ENCODE results near the gene CHCHD2.
"Not testable (repeated sequence)": the region's sequence is repeated elsewhere in the genome, so short reads cannot be mapped to it uniquely, and the experiment has no call there.

Gene CHCHD2

DNA sequence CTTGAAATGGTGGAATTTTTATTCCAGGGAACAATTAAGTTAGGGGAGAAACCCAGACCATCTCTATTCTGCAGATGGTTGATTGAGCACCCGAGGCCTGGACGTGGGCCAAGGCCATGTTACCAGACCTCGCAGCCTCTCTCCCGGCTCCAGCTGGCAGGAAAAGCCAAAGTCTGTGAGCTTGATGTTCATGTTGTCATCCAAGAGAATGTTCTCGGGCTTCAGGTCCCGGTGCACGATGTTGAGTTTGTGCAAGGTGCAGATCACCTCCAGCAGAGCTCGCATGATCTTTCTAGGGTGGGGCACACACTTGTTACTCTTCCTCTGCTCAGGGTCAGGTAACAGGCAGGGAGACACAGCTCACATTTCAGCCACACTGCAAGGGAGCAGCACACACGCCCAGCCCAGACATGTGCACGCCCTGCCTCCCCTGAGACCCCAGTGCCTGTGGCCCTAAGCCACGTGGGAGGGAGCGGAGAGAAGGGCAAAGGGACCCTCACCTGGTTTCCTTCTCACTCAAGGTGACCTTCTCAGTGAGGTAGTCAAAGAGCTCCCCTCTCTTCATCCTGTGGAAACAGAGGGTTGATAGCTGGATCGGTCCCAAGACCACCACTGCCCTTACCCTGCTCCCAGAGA lies 23.0 kb downstream of the CHCHD2 start:
- no peak for DNase-seq (ENCODE audit: low read depth)

DNA sequence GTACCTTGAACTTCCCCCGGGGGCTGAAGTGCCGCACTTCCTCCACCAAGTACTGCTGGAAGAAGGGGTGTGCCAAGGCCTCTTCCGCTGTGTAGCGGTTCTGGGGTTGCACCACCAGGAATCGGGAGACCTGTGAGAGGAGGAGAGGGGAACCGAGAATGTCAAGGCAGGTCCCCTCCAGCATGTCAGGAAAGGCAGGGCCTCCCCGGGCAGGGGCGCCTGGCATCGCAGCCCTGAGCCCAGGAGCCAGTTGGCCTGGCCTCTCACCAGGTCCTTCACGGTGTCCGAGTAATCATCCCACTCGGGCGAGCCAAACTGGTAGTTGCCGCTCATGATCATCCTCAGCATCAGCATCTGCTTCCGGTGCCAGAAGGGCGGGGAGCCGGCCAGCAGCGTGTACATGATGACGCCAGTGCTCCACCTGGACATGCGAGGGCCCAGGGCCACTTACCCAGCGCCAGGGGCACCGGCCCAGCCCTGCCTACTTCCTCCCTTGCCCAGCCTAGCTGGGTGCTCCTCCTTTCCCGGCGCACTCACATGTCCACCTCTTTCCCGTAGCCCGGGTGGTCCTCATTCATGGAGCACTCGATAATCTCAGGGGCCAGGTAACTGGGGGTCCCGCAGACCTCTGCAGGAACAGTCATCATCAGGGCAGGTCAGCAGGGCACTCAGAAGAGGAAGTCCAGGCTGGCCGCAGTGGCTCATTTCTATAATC lies 24.5 kb downstream of the CHCHD2 start:
- DNase-seq (ENCODE audit: low read depth): no peak

DNA sequence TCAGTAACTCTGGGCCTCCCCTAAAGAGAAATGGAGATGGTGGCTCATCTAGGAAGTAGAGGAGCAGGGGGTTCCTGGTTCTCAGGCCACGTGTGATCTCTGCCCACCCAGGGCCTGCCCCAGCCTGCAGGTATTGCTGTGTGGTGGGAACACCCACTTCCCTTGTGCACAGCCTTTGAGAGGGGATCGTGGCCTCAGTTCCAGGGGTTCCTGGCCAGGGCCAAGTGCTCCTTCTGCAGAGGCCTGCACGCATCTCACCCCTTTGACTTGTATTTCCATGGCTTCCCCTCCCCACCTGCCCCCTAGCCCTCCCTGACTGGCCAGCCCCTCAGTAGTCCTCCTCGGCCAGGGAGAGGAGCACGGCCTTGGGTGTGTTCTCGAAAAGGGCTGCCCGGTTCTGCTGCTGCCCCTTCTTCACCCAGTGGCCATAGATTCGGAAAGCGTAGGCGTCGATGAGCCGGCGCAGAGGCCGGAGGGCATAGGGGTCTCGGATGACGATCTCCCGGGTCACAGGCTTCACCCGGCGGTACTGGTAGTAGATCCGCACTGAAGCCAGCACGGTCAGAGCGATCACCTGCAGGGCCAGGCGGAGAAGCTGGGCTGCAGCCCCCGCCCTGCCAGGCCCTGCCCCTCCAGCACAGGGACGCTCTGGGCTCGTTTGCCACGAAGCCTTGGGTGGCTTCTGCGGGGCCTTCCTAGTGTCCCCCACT lies 25.4 kb downstream of the CHCHD2 start:
- not testable (repeated sequence) for DNase-seq (ENCODE audit: low read depth)

DNA sequence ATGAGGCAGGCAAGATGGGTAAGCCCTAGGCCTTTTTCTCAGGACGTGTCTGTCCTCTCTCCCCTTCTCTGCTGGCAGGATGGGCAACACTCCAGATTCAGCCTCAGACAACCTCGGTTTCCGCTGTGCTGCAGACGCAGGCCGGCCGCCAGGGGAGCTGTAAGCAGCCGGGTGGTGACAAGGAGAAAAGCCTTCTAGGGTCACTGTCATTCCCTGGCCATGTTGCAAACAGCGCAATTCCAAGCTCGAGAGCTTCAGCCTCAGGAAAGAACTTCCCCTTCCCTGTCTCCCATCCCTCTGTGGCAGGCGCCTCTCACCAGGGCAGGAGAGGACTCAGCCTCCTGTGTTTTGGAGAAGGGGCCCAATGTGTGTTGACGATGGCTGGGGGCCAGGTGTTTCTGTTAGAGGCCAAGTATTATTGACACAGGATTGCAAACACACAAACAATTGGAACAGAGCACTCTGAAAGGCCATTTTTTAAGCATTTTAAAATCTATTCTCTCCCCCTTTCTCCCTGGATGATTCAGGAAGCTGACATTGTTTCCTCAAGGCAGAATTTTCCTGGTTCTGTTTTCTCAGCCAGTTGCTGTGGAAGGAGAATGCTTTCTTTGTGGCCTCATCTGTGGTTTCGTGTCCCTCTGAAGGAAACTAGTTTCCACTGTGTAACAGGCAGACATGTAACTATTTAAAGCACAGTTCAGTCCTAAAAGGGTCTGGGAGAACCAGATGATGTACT lies 26.7 kb downstream of the CHCHD2 start:
- no peak for DNase-seq (ENCODE audit: low read depth)

DNA sequence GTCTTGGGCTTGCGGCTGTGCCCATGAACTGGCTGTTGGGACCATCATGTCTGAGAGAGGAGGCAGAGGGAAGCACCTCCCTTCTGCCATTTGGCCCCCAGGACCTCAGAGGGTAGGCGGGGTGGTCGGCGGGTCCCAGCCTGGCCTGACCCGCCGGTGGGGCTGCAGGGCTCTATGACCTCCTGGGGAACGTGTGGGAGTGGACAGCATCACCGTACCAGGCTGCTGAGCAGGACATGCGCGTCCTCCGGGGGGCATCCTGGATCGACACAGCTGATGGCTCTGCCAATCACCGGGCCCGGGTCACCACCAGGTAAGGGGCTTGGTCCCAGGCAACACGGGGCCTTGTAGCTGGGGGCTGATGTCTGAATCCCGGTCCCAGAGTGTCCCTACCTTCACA lies 28.1 kb downstream of the CHCHD2 start:
- no peak for DNase-seq (ENCODE audit: low read depth)

DNA sequence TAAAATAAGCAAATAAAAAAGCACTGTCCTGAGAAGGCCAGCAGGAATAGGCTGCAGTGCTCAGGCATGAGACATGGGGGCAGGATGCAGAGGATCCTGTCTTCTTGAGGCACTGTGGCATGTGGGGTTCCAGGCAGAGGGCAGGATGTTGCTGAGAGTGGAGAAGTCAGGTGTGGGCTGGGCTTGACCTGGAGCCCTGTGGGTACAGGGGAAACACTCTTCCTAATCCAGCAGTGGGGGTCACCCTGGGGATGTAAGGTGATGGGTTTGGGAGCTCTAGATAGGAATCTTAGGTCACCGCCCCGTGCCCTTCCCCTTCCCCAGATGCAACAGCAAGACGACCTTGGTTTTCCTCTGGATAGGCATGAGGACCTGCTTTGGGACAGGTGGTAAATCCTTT lies 28.6 kb downstream of the CHCHD2 start:
- no peak for DNase-seq (ENCODE audit: low read depth)

DNA sequence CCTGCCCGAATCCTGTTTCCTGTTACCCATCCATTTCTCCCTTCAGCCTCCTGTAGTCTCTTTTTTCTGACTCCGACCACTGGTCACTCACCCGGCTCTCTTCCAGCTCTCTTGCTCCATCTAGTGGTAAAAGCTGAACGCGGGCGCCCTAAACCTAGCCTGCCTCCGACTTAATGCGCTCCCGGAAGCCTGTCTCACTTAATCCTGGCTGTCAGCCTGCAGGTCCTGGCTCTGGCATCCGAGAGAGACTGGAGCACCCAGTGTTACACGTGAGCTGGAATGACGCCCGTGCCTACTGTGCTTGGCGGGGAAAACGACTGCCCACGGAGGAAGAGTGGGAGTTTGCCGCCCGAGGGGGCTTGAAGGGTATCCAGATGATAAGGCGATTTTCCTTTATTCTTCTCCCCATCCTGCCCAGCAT lies 31.9 kb downstream of the CHCHD2 start:
- DNase-seq (ENCODE audit: low read depth): no peak

DNA sequence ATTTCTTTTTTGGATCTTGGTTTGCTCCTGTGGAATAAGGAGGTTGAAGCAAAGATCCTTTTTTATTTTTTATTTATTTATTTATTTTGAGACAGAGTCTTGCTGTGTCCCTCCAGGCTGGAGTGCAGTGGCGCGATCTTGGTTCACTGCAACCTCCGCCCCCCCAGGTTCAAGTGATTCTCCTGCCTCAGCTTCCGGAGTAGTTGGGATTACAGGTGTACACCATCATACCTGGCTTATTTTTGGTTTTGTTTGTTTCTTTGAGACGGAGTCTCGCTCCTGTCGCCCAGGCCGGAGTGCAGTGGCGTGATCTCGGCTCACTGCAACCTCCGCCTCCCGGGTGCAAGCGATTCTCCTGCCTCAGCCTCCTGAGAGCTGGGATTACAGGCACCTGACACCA lies 39.9 kb downstream of the CHCHD2 start:
- DNase-seq (ENCODE audit: low read depth): not testable (repeated sequence)

DNA sequence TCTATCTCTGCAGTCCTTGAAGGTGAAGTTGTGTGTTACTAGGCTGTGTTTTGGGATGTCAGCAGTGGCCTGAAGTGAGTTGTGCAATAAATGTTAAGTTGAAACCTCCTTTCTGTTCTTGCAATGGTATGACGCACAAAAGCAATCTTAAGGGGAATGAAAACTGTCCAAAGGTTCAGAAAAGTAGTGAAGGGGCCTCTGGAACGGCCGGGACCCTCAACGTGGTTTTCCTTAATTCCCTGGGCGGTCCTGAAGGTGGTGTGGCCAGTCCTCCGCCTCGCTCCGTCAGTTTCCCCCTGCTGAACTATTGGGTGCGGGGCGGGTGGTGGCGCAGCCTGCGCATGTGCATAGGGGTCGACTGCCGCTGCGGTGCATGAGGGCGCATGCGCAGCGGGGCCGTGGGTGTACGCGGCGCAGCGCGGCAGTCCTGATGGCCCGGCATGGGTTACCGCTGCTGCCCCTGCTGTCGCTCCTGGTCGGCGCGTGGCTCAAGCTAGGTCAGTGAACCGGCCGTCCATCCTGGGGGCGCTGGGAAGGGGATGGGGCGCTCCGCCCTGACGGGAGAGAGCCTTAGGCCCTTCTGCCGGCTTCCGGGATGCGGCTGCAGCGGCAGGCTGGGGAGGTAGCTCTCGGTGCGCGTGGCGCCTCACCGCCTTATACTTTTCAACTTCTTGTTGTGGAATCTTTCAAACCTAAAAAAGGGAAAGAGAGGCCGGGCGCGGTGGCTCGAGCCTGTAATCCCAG lies 42.2 kb downstream of the CHCHD2 start, which contains the start of gene SUMF2:
Gene SUMF2, plus strand, starts transcription at position 405 of the 744 bp plus-strand sequence. Its CDS starts 26 bp downstream, at position 431.
- peak; percentile 79 for DNase-seq (ENCODE audit: low read depth)

DNA sequence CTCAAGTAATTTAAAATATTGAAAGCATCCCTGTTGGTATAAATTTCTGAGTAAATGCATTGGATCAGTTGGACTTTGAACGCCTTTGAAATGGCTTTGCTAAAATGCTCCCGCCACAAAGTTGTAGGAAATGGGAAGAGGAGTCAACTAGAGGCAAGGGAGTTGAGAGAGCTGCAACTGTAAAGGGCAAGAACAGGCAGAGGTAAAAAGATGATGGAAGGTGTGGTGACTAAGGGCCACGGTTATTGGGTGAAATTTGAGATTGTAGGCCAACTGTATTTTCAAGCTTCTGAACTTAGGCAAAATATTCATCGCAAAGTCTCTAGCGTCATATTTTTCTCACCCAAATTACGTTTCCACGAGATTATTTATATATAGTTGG lies 42.8 kb downstream of the CHCHD2 start:
- DNase-seq (ENCODE audit: low read depth): no peak

DNA sequence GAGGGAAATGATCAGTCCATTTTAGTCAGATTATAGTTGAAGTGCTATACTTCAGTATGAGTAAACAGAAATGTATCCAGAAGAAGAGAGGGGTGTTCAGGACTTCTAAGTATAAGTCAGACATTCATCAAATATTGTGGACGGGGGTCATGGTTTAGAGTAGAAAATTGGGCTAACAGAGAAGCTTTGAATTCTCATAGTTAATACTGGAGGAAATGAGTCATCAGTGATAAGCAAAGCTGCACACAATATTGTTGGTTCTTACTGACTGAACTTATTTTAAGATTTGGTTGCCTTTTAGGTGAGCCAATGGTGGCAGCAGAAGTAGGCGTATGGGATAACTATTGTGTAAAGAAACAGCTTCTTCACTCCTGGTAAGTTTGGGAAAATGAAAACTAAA lies 43.9 kb downstream of the CHCHD2 start:
- DNase-seq (ENCODE audit: low read depth): no peak

DNA sequence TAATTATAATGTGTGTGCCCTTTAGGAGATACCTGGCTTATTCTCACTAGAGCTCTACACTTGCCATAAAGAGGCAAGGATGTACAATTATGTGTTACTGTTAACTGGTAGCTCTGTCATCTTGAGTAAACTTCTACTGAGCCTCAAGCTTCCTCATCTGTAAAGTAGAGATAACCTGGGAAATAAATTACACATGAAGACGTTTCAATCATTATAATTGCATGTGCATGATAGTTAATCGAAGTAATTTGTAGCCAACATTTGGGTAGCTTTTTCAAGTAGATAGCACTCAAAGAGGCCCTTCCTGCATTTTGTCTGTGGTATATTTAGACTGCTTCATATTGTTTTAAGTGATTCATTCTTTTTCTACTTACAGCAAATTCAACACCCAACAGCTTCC lies 52.3 kb downstream of the CHCHD2 start:
- no peak for DNase-seq (ENCODE audit: low read depth)

DNA sequence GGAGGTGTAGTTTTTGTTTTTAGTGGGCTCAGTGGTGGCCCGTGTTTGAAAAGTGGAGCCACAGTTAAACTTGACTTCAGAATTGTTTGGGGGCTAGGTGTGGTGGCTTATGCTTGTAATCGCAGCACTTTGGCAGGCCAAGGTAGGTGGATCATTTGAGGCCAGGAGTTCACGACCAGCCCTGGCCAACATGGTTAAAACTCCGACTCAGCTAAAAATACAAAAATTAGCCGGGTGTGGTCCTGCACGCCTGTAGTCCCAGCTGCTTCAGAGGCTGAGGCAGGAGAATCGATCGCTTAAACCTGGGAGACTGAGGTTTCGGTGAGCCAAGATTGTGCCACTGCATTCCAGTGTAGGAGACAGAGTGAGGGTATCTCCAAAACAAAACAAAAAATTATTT lies 52.9 kb downstream of the CHCHD2 start:
- DNase-seq (ENCODE audit: low read depth): no peak
